IMR-90 (cell line): Measurements from ENCODE around the gene CNST. TPM values are rescaled to one million over a fixed set of nuclear protein-coding genes. Genes with fewer than 3 reads are reported as not detected.

ENCODE experiments used
- ATAC-seq: fragments of 200-7000 bp; cut with Tn5 transposase; 2 replicates; pipeline ENCODE4 v1.9.1; 2020; ENCODE audit warnings: low read depth, mild to moderate bottlenecking, moderate library complexity
- BruUV-seq: library from RNA; stranded (reverse); fragments of 400-500 nt; replicated peaks from 2 replicates; lab custom pipeline; 2021; lab: Mats Ljungman, UMichigan
- CTCF ChIA-PET: fragments of 300-600 bp; formaldehyde crosslinking; extraction: SDS; loops from one replicate; lab custom pipeline; 2021; ENCODE audit warnings: antibody characterized with exemption; lab: Yijun Ruan, JAX
- POLR2A ChIA-PET: fragments of 300-600 bp; sonication (Branson Sonifier 250); formaldehyde crosslinking; loops from one replicate; lab custom pipeline; 2022; ENCODE audit warnings: antibody characterized with exemption; ENCODE audit not compliant: unreplicated experiment; lab: Charles Lee
- DNase-seq: peaks from one replicate; pipeline ENCODE4 v3.0.0; 2013
- H2AFZ ChIP-seq: replicated peaks from 2 replicates; pipeline ENCODE3; 2013; ENCODE audit warnings: low read length, mild to moderate bottlenecking; ENCODE audit not compliant: poor library complexity
- H2AK5ac ChIP-seq: 2 replicates; pipeline ENCODE4 v1.6.1; 2013; ENCODE audit warnings: low read depth, low read length, inconsistent platforms
- H2AK9ac ChIP-seq: replicated peaks from 2 replicates; pipeline ENCODE3; 2013; ENCODE audit warnings: mild to moderate bottlenecking, low read depth, low read length, moderate library complexity; ENCODE audit not compliant: poor library complexity
- H2BK120ac ChIP-seq: 2 replicates; pipeline ENCODE4 v1.6.1; 2013; ENCODE audit warnings: low read depth, low read length, inconsistent platforms
- H2BK15ac ChIP-seq: 3 replicates; pipeline ENCODE4 v1.6.1; 2013; ENCODE audit warnings: low read depth, low read length, inconsistent platforms
- H2BK20ac ChIP-seq: 2 replicates; pipeline ENCODE4 v1.6.1; 2013; ENCODE audit warnings: low read depth, mild to moderate bottlenecking, inconsistent platforms, low read length, moderate library complexity
- H2BK5ac ChIP-seq: 2 replicates; pipeline ENCODE4 v1.6.1; 2013; ENCODE audit warnings: mild to moderate bottlenecking, low read depth, low read length, inconsistent platforms; ENCODE audit not compliant: poor library complexity, severe bottlenecking
- H3K14ac ChIP-seq: replicated peaks from 2 replicates; pipeline ENCODE4 v1.6.1; 2013; ENCODE audit warnings: low read depth, low read length, inconsistent platforms
- H3K18ac ChIP-seq: 2 replicates; pipeline ENCODE4 v1.6.1; 2013; ENCODE audit warnings: low read depth, low read length, control low read depth
- H3K23ac ChIP-seq: 2 replicates; pipeline ENCODE4 v1.6.1; 2013; ENCODE audit warnings: low read depth, low read length, inconsistent platforms
- H3K27ac ChIP-seq: 2 replicates; pipeline ENCODE4 v1.5.1; 2013; ENCODE audit warnings: mild to moderate bottlenecking, control low read depth, low read length; ENCODE audit not compliant: insufficient read depth
- H3K27me3 ChIP-seq: 2 replicates; pipeline ENCODE4 v1.6.1; 2013; ENCODE audit warnings: low read length; ENCODE audit not compliant: control insufficient read depth, insufficient read depth
- H3K36me3 ChIP-seq: 2 replicates; pipeline ENCODE4 v1.6.1; 2013; ENCODE audit warnings: low read length, mixed read lengths; ENCODE audit not compliant: control insufficient read depth, insufficient read depth
- H3K4ac ChIP-seq: 2 replicates; pipeline ENCODE4 v1.6.1; 2013; ENCODE audit warnings: low read depth, low read length, inconsistent platforms
- H3K4me1 ChIP-seq: 2 replicates; pipeline ENCODE4 v1.6.1; 2013; ENCODE audit warnings: low read length, mixed read lengths; ENCODE audit not compliant: control insufficient read depth, insufficient read depth
- H3K4me2 ChIP-seq: 2 replicates; pipeline ENCODE4 v1.6.1; 2013; ENCODE audit warnings: low read depth, mild to moderate bottlenecking, control low read depth, low read length, moderate library complexity
- H3K4me3 ChIP-seq: 2 replicates; pipeline ENCODE4 v1.5.1; 2013; ENCODE audit warnings: low read depth, mild to moderate bottlenecking, control low read depth, low read length, moderate library complexity; ENCODE audit not compliant: insufficient read depth
- H3K56ac ChIP-seq: 2 replicates; pipeline ENCODE4 v1.6.1; 2013; ENCODE audit warnings: low read length, inconsistent platforms; ENCODE audit not compliant: insufficient read depth; ENCODE audit errors: extremely low read depth
- H3K79me1 ChIP-seq, 2 experiments: 2 replicates each; pipeline ENCODE4 v1.6.1; 2013; ENCODE audit warnings: low read length in 2 of 2, inconsistent platforms in 1 of 2, low read depth in 1 of 2
- H3K9ac ChIP-seq: 2 replicates; pipeline ENCODE4 v1.6.1; 2013; ENCODE audit warnings: low read depth, low read length, control low read depth
- H3K9me1 ChIP-seq: 2 replicates; pipeline ENCODE4 v1.6.1; 2013; ENCODE audit warnings: low read length, inconsistent platforms; ENCODE audit not compliant: insufficient read depth
- H3K9me3 ChIP-seq: 2 replicates; pipeline ENCODE4 v1.6.1; 2013; ENCODE audit warnings: low read length; ENCODE audit not compliant: control insufficient read depth, insufficient read depth
- H4K20me1 ChIP-seq: 2 replicates; pipeline ENCODE4 v1.6.1; 2013; ENCODE audit warnings: low read length, inconsistent platforms; ENCODE audit not compliant: insufficient read depth
- H4K5ac ChIP-seq: 2 replicates; pipeline ENCODE4 v1.6.1; 2013; ENCODE audit warnings: mild to moderate bottlenecking, low read depth, low read length, control low read depth
- H4K8ac ChIP-seq, 2 experiments: 2 replicates each; pipeline ENCODE4 v1.6.1; 2013; ENCODE audit warnings: low read depth in 2 of 2, low read length in 2 of 2, control low read depth in 1 of 2, inconsistent platforms in 1 of 2
- H4K91ac ChIP-seq: 2 replicates; pipeline ENCODE4 v1.6.1; 2013; ENCODE audit warnings: low read depth, low read length, inconsistent platforms; ENCODE audit not compliant: insufficient read depth
- CEBPB ChIP-seq: IDR thresholded peaks from 2 replicates; pipeline ENCODE4 v1.6.1; 2012; ENCODE audit warnings: low read depth, low read length, improper control_type of control experiment
- ELK1 ChIP-seq: fragments of 150-350 bp; IDR thresholded peaks from 2 replicates; pipeline ENCODE4 v1.6.1; 2016; ENCODE audit warnings: low read depth, mild to moderate bottlenecking, low read length, moderate library complexity, borderline replicate concordance
- WGBS, 2 experiments: methylation state at CpG; one replicate each; pipeline versions ENCODE4 v1.1.5 to v1.1.7; 2013; ENCODE audit warnings: missing lambda C conversion rate in 2 of 2; ENCODE audit not compliant: insufficient read length in 1 of 2; ENCODE audit errors: extremely low coverage in 2 of 2; 5-methylcytosine and 5-hydroxymethylcytosine counted together
- dilution Hi-C: fragments of 300-500 bp; cut with HindIII; formaldehyde crosslinking; loops from one replicate; pipeline ENCODE4 v1.14.3; 2018; ENCODE audit warnings: low sequenced_read_pairs; ENCODE audit not compliant: unreplicated experiment
- in situ Hi-C: fragments of 300-500 bp; cut with MboI; formaldehyde crosslinking; loops from 3 replicates; pipeline ENCODE4 v1.14.3; 2019; ENCODE audit warnings: low sequenced_read_pairs, inconsistent platforms, mixed read lengths
- intact Hi-C: fragments of 100-400 bp; cut with micrococcal nuclease; formaldehyde crosslinking; loops from 2 replicates; pipeline ENCODE4 v1.10.0; 2022
- polyA plus RNA-seq, 3 experiments: library from polyadenylated mRNA; depleted of rRNA; stranded (reverse); fragments of >200 nt; gene quantifications; 2 replicates each; pipeline ENCODE4 v1.2.3, GENCODE V29; 2012; ENCODE audit warnings: low replicate concordance in 1 of 3
- total RNA-seq: library from RNA; depleted of rRNA; stranded (reverse); fragments of >200 nt; gene quantifications from 2 replicates; pipeline ENCODE4 v1.2.3, GENCODE V29; 2012

The CNST gene
- total and polyA plus RNA-seq, 2 of the 4 experiments (the other 2 are of a cell fraction): 15.4 to 25.5 TPM

GRCh38 chr1:246599315-246599714 is 33.1 kb downstream of the CNST start:
- no peak overlapping the region for H3K27ac ChIP-seq
- H3K9me1 ChIP-seq: peaks cover 20% of the 10 kb centered on the region
- ATAC-seq (no peak), DNase-seq (no peak)
- no CpG with 5 or more reads among the region's 4 CpGs for WGBS, 2 experiments
- H3K4ac ChIP-seq: no peak overlapping the region
- H4K91ac ChIP-seq: no peak overlapping the region
- H4K20me1 ChIP-seq: peaks cover 8% of the 10 kb centered on the region; the same call in 1 of the 2 replicates
- no peaks in the 10 kb centered on the region; the same call in none of the 2 replicates for H3K9me3 ChIP-seq
- no peak overlapping the region for H3K18ac ChIP-seq
- ChIA-PET POLR2A (no interaction called here), CTCF (no interaction called here)
- no peak overlapping the region for H2BK5ac ChIP-seq
- no peak overlapping the region for H4K5ac ChIP-seq
- H4K8ac ChIP-seq: no peak overlapping the region
- H3K27me3 ChIP-seq: no peaks in the 10 kb centered on the region
- no peak overlapping the region for H3K4me2 ChIP-seq
- in situ Hi-C loops (no loop called here), dilution Hi-C loops (no loop called here), intact Hi-C loops (loop anchor here (5.0 kb wide), 1 partner anchor 33 kb away; no protein-coding TSS in a partner anchor)
- H3K79me1 ChIP-seq: peaks cover 18 to 80% of the 10 kb centered on the region in 2 experiments
- H3K4me1 ChIP-seq: peaks cover 8% of the 10 kb centered on the region
- H2AK9ac ChIP-seq: no peak overlapping the region
- H3K9ac ChIP-seq: no peak overlapping the region
- H2BK120ac ChIP-seq: no peak overlapping the region
- TF ChIP-seq CEBPB (0 out of 2 replicates have a peak, but pooled peaks have one; percentile 30), ELK1 (no peak)
- no peak overlapping the region; the same call in 1 of the 2 replicates for H3K14ac ChIP-seq
- H2BK20ac ChIP-seq: no peak overlapping the region
- no peak overlapping the region for H2AFZ ChIP-seq
- no peak overlapping the region for H2BK15ac ChIP-seq
- H3K36me3 ChIP-seq: peaks cover 2% of the 10 kb centered on the region
- no peak overlapping the region for H3K4me3 ChIP-seq
- H2AK5ac ChIP-seq: no peak overlapping the region
- no TSS peak for BruUV-seq
- no peak overlapping the region for H3K23ac ChIP-seq
- H3K56ac ChIP-seq: no peak overlapping the region
